Parathyroid adenoma (tissue), 2 donors: Measurements from ENCODE around the gene MGST3.
"Not testable (repeated sequence)": the region's sequence is repeated elsewhere in the genome, so short reads cannot be mapped to it uniquely, and the experiment has no call there.

Experiments used
- H2AFZ ChIP-seq: fragments of 300-600 bp; sonication (generic); one replicate; pipeline ENCODE4 v1.7.0; 2017; ENCODE audit warnings: antibody characterized with exemption, mild to moderate bottlenecking
- H3K27ac ChIP-seq: fragments of 300-600 bp; sonication (generic); one replicate; pipeline ENCODE4 v1.7.0; 2017
- H3K27me3 ChIP-seq: fragments of 300-600 bp; sonication (generic); one replicate; pipeline ENCODE4 v1.7.0; 2017; ENCODE audit warnings: low read length; ENCODE audit not compliant: control insufficient read depth, insufficient read depth
- H3K36me3 ChIP-seq: fragments of 300-600 bp; sonication (generic); one replicate; pipeline ENCODE4 v1.7.0; 2017; ENCODE audit warnings: low read length; ENCODE audit not compliant: control insufficient read depth, insufficient read depth
- H3K4me1 ChIP-seq: fragments of 300-600 bp; sonication (generic); one replicate; pipeline ENCODE4 v1.7.0; 2017; ENCODE audit warnings: control low read depth
- H3K4me2 ChIP-seq: fragments of 300-600 bp; sonication (generic); one replicate; pipeline ENCODE4 v1.7.0; 2017; ENCODE audit warnings: low read length
- H3K4me3 ChIP-seq: fragments of 300-600 bp; sonication (generic); one replicate; pipeline ENCODE4 v1.7.0; 2017; ENCODE audit warnings: low read depth, low read length
- H3K79me2 ChIP-seq: fragments of 300-600 bp; sonication (generic); one replicate; pipeline ENCODE4 v1.7.0; 2017; ENCODE audit warnings: control low read depth
- H3K9ac ChIP-seq: fragments of 300-600 bp; sonication (generic); one replicate; pipeline ENCODE4 v1.7.0; 2017; ENCODE audit warnings: mild to moderate bottlenecking
- H3K9me3 ChIP-seq: fragments of 300-600 bp; sonication (generic); one replicate; pipeline ENCODE4 v1.7.0; 2017; ENCODE audit warnings: low read length; ENCODE audit not compliant: control insufficient read depth
- TF ChIP-seq, protein P1 (sequence below): fragments of 300-600 bp; sonication (generic); IDR thresholded peaks from one replicate; pipeline ENCODE4 v1.7.0; 2017; ENCODE audit warnings: antibody characterized with exemption, mild to moderate bottlenecking
- donor health status: primary hyperparathyroidism.

The MGST3 gene

DNA sequence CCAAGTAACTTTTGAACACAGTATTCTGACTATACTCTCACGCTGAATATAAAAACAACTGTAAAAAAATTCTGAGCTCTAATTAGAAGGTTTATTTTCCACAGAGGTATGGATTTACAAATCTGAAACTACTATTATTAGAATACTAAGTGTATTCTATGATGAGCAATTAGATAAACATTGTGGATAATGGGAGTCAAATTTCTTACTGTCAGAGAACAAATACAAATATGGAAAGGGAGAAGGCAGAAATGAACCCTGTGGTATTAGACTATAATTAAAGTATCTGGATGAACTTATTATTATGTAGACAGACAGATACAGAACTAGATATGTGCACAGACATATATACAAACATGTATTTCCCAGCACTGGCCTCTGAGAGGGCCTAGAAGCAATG is 44.8 kb downstream of the MGST3 start:
- Histone ChIP-seq H3K9ac (no peak overlapping the region), H3K27me3 (no peaks in the 10 kb centered on the region), H3K36me3 (no peaks in the 10 kb centered on the region), H2AFZ (no peak overlapping the region), H3K9me3 (no peaks in the 10 kb centered on the region), H3K4me1 (no peaks in the 10 kb centered on the region), H3K79me2 (no peaks in the 10 kb centered on the region), H3K27ac (no peak overlapping the region), H3K4me3 (no peak overlapping the region), H3K4me2 (no peak overlapping the region)
- TF ChIP-seq, protein P1, sequence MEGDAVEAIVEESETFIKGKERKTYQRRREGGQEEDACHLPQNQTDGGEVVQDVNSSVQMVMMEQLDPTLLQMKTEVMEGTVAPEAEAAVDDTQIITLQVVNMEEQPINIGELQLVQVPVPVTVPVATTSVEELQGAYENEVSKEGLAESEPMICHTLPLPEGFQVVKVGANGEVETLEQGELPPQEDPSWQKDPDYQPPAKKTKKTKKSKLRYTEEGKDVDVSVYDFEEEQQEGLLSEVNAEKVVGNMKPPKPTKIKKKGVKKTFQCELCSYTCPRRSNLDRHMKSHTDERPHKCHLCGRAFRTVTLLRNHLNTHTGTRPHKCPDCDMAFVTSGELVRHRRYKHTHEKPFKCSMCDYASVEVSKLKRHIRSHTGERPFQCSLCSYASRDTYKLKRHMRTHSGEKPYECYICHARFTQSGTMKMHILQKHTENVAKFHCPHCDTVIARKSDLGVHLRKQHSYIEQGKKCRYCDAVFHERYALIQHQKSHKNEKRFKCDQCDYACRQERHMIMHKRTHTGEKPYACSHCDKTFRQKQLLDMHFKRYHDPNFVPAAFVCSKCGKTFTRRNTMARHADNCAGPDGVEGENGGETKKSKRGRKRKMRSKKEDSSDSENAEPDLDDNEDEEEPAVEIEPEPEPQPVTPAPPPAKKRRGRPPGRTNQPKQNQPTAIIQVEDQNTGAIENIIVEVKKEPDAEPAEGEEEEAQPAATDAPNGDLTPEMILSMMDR = no peak

DNA sequence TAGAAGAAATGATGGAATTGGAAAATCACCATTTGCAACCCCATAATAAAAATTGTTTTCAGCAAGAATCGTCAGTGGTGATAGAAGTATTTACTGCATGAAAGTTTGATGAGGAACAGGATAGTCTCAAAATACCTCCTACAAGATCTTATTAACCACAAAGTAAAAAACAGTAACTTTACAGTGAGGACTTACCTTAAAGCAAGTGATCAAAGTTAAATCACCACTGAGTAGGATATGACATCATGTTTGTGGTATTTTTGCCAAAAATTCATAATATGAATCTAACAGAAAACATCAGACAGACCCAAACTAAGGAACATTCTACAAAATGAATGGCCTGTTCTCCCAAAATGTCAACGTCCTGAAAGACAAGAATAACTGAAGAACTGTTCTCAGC is 47.5 kb downstream of the MGST3 start:
- Histone ChIP-seq H3K4me3 (no peak overlapping the region), H3K9ac (no peak overlapping the region), H3K9me3 (no peaks in the 10 kb centered on the region), H3K79me2 (no peaks in the 10 kb centered on the region), H3K27me3 (no peaks in the 10 kb centered on the region), H2AFZ (no peak overlapping the region), H3K27ac (no peak overlapping the region), H3K4me1 (no peaks in the 10 kb centered on the region), H3K36me3 (no peaks in the 10 kb centered on the region), H3K4me2 (no peak overlapping the region)
- TF ChIP-seq, protein P1 = no peak

DNA sequence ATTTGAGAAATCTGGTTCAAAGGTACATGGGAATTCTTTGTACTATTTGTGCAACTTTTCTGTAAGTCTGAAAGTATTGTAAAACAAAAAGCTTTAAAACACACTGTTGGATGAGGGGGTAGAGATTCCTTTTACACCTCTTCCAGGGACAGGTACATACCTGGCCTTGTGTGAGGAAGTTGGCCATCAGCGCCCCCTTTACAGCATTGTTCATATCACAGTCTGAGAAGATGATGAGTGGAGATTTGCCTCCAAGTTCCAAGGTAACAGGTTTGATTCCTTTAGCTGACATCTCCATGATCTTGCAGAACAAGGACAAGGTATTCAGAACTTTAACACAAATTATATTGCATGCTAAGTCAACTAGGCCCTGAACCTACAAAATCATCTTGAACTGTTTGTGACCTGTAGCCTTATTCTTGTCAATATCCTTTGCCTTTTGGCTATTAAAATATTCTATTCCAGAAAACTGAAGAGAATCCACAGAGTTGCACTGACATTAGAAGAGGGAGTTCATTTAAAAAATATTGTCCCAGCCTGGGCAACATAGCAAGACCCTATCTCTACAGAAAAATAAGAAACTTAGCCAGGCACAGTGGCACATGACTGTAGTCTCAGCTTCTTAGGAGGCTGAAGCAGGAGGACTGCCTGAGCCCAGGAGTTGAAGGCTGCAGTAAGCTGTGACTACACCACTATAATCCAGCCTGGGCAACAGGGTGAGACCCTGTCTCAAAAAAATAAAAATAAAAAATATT is 48.4 kb downstream of the MGST3 start:
- no peak overlapping the region for H3K9ac ChIP-seq
- H3K4me2 ChIP-seq = no peak overlapping the region
- H3K79me2 ChIP-seq = no peaks in the 10 kb centered on the region
- H3K9me3 ChIP-seq = no peaks in the 10 kb centered on the region
- no peaks in the 10 kb centered on the region for H3K36me3 ChIP-seq
- H3K4me3 ChIP-seq = no peak overlapping the region
- no peaks in the 10 kb centered on the region for H3K27me3 ChIP-seq
- TF ChIP-seq, protein P1 = no peak
- no peak overlapping the region for H3K27ac ChIP-seq
- no peak overlapping the region for H2AFZ ChIP-seq
- H3K4me1 ChIP-seq = no peaks in the 10 kb centered on the region

DNA sequence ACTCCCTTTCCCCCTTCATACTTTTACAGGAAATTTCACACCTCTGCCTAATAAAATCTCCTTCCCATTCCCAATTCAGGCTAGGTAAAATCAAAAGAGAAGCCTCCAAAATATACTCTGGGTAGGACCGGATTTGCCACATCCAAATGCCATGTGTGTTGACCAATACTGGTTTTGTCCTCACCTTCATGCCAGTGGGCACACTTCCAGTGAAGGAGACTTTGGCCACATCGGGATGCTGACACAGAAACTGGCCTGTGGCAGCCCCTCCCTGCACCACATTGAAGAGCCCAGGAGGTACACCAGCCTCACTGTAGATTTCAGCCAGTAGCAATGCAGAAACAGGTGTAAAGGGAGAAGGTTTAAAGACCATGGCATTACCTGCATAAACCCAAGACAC is 49.3 kb downstream of the MGST3 start:
- no peak overlapping the region for H3K9ac ChIP-seq
- H3K27ac ChIP-seq = no peak overlapping the region
- no peak overlapping the region for H3K4me2 ChIP-seq
- no peak overlapping the region for H2AFZ ChIP-seq
- H3K27me3 ChIP-seq = no peaks in the 10 kb centered on the region
- peaks cover 2% of the 10 kb centered on the region for H3K79me2 ChIP-seq
- TF ChIP-seq, protein P1 = no peak
- no peaks in the 10 kb centered on the region for H3K4me1 ChIP-seq
- H3K36me3 ChIP-seq = no peaks in the 10 kb centered on the region
- no peak overlapping the region for H3K4me3 ChIP-seq
- H3K9me3 ChIP-seq = no peaks in the 10 kb centered on the region

DNA sequence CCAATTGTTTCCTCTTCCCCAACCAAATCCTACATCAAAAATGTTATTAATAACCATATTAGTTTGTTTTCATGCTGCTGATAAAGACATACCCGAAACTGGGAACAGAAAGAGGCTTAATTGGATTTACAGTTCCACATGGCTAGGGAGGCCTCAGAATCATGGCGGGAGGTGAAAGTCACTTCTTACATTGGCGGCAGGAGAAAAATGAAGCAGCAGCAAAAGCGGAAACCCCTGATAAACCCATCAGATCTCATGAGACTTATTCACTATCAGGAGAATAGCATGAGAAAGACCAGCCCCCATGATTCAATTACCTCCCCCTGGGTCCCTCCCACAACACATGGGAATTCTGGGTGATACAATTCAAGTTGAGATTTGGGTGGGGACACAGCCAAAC is 49.7 kb downstream of the MGST3 start:
- not testable (repeated sequence) for H3K36me3 ChIP-seq

More for the DNA sequence above, 49.7 kb downstream of the MGST3 start:
- not testable (repeated sequence) for H3K9ac ChIP-seq, H3K9me3 ChIP-seq, H2AFZ ChIP-seq, H3K79me2 ChIP-seq, H3K4me2 ChIP-seq, H3K4me3 ChIP-seq, H3K27me3 ChIP-seq, H3K27ac ChIP-seq, H3K4me1 ChIP-seq
